ENCODE measurements around the gene SSX2IP.

The SSX2IP gene

DNA sequence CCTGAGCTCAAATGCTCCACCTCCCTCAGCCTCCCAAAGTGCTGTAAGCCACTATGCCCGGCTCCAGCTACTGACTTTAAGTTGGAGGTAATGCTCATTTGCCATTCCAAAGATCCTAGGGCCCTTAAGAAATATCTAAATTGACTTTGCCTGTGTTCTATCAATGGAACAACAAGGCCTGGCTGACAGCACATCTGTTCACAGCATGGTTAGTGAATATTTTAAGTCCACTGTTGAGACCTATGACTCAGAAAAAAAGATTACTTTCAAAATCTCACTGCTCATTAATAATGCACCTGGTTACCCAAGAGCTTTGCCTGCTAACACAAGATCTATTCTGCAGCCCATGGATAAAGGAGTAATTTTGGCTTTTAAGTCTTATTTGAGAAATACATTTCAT is 3.5 kb upstream of the SSX2IP start:
- no peaks in the 10 kb centered on the region for H3K9me3 ChIP-seq (ENCODE audit: control insufficient read depth, low read length)
- no peak overlapping the region for H3K4me3 ChIP-seq (ENCODE audit: insufficient read depth, low read depth, low read length, poor library complexity, severe bottlenecking)
- no peak for DNase-seq
- H3K27me3 ChIP-seq (replicated peaks; ENCODE audit: control insufficient read depth, insufficient read depth, low read length, poor library complexity, severe bottlenecking) = no peaks in the 10 kb centered on the region
- no peaks in the 10 kb centered on the region for H3K36me3 ChIP-seq (ENCODE audit: control insufficient read depth, insufficient read depth, low read length)
- no peak overlapping the region for H3K27ac ChIP-seq (ENCODE audit: insufficient read depth, low read length, poor library complexity, severe bottlenecking)
- peaks cover 22% of the 10 kb centered on the region for H3K4me1 ChIP-seq (ENCODE audit: control insufficient read depth, insufficient read depth, low read length, poor library complexity, severe bottlenecking)

DNA sequence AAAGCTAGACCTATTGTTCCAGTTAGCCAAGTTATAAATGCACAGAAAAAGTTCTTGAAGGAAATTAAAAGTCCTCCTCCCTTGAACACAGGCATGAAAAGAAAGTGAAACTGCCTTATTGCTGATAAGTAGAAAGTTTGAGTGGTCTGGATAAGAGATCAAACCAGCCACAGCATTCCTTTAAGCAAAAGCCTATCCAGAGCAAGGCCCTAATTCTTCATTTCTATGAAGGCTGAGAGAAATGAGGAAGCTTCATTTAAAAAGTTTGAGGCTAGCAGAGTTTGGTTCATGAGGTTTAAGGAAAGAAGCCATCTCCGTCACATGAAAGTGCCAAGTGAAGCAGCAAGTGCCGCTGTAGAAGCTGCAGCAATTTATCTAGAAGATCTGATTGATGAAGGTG is 2.7 kb upstream of the SSX2IP start:
- Histone ChIP-seq H3K27ac (ENCODE audit: insufficient read depth, low read length, poor library complexity, severe bottlenecking) (peak overlapping the region; percentile 74), H3K4me3 (ENCODE audit: insufficient read depth, low read depth, low read length, poor library complexity, severe bottlenecking) (peak overlapping the region; percentile 26)
- no peak for DNase-seq

DNA sequence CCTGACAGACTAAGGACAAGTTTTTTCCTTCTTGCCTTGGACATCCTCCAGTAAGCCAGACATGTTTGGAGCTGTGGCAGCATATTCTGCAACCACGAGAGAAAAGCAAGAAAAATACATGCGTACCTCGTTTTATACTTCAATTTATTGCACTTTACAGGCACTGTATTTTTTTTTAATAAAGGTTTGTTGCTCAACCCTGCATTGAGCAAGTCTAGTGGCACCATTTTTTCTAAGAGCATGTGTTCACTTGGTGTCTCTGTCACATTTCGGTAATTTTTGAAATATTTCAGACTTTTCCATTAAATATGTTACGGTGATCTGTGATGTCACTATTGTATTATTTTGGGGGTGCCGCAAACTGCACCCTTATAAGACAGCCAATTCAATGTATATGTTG is 2.1 kb upstream of the SSX2IP start:
- Histone ChIP-seq H3K27ac (ENCODE audit: insufficient read depth, low read length, poor library complexity, severe bottlenecking) (peak overlapping the region; percentile 74), H3K4me3 (ENCODE audit: insufficient read depth, low read depth, low read length, poor library complexity, severe bottlenecking) (peak overlapping the region; percentile 26), H3K9me3 (ENCODE audit: control insufficient read depth, low read length) (no peaks in the 10 kb centered on the region), H3K4me1 (ENCODE audit: control insufficient read depth, insufficient read depth, low read length, poor library complexity, severe bottlenecking) (peaks cover 22% of the 10 kb centered on the region), H3K36me3 (ENCODE audit: control insufficient read depth, insufficient read depth, low read length) (no peaks in the 10 kb centered on the region), H3K27me3 (replicated peaks; ENCODE audit: control insufficient read depth, insufficient read depth, low read length, poor library complexity, severe bottlenecking) (no peaks in the 10 kb centered on the region)
- no peak for DNase-seq

More for the DNA sequence above, 2.7 kb upstream of the SSX2IP start:
- Histone ChIP-seq H3K4me1 (ENCODE audit: control insufficient read depth, insufficient read depth, low read length, poor library complexity, severe bottlenecking) (peaks cover 22% of the 10 kb centered on the region), H3K36me3 (ENCODE audit: control insufficient read depth, insufficient read depth, low read length) (no peaks in the 10 kb centered on the region), H3K27me3 (replicated peaks; ENCODE audit: control insufficient read depth, insufficient read depth, low read length, poor library complexity, severe bottlenecking) (no peaks in the 10 kb centered on the region), H3K9me3 (ENCODE audit: control insufficient read depth, low read length) (no peaks in the 10 kb centered on the region)

DNA sequence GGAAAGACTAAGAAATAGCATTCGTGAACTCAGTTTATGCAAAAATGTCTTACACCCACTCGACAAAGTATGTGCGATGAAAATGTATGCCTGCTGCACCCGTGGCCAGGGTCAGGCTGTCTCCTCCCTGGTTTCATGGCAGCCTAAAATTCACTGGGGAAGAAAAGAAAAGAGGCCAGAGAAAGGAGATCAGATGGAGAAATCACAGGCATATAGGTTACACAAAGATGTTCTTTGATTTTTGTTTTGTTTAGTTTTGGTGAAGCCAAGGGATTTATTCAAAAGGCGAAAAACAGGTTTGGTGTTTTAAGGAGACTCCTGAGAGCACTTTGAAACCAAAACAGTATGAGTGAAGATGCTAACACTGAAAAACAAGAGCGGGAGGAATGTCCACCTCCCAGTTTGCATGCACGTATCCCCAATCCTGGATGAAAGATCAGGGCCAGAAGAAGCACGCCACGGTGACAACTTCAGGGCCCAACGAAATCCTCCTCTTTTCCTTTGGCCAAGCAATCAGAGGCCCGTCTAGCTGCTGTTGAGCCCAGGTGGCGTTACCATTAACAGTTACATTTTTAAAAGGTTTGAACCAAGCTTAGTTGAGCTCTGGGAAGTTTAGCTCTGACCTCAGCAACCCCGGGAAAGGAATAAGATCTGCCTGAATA is 992 bp upstream of the SSX2IP start:
- no peak for DNase-seq
- H3K27ac ChIP-seq (ENCODE audit: insufficient read depth, low read length, poor library complexity, severe bottlenecking) = peak overlapping the region; percentile 78
- H3K9me3 ChIP-seq (ENCODE audit: control insufficient read depth, low read length) = no peaks in the 10 kb centered on the region
- peak overlapping the region; percentile 79 for H3K4me3 ChIP-seq (ENCODE audit: insufficient read depth, low read depth, low read length, poor library complexity, severe bottlenecking)
- no peaks in the 10 kb centered on the region for H3K27me3 ChIP-seq (replicated peaks; ENCODE audit: control insufficient read depth, insufficient read depth, low read length, poor library complexity, severe bottlenecking)
- H3K36me3 ChIP-seq (ENCODE audit: control insufficient read depth, insufficient read depth, low read length) = no peaks in the 10 kb centered on the region
- H3K4me1 ChIP-seq (ENCODE audit: control insufficient read depth, insufficient read depth, low read length, poor library complexity, severe bottlenecking) = peaks cover 22% of the 10 kb centered on the region

DNA sequence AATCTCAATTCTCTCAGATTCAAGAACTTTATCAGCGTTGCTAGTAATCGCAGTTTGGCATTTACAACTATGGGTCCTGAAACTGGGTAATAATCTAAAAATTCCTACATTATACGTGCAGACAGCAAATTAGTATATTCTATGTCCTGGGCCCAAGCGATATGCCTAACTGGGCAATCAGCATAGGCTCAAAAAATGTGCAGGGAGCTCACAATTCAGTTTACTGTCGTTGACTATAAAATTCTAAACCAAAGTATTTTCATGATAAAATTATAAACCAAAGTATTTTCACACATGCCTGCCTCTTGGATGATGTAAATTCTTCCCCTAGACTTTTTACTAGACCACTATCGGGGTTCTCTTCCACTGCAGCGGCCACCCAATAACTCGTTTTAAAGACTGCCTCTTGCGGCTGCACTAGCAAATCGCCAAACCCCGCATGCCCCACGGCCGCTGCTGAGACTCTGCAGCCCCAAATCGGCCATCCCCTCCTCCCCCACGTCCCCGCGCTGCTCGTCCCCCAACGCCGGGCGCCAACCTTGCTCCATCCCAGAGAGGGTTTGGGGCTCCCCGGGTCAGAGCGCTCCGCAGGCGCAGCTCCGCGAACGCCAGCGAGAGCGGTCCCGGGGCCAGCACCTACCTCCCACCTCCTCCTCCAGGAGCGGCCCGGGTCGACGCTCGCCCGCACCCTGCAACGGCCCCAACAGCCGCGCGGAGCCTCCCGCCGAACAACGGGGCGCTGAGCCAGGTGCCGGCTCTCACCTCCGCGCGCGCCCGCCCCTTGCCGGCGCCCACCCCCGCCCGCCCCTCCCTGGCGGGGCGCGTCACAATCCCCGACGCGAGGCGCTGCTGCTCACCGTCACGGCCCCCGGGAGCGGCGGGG is 506 bp downstream of the SSX2IP start:
- peak overlapping the region; percentile 79 for H3K4me3 ChIP-seq (ENCODE audit: insufficient read depth, low read depth, low read length, poor library complexity, severe bottlenecking)
- no peak for DNase-seq
- H3K4me1 ChIP-seq (ENCODE audit: control insufficient read depth, insufficient read depth, low read length, poor library complexity, severe bottlenecking) = peaks cover 22% of the 10 kb centered on the region

DNA sequence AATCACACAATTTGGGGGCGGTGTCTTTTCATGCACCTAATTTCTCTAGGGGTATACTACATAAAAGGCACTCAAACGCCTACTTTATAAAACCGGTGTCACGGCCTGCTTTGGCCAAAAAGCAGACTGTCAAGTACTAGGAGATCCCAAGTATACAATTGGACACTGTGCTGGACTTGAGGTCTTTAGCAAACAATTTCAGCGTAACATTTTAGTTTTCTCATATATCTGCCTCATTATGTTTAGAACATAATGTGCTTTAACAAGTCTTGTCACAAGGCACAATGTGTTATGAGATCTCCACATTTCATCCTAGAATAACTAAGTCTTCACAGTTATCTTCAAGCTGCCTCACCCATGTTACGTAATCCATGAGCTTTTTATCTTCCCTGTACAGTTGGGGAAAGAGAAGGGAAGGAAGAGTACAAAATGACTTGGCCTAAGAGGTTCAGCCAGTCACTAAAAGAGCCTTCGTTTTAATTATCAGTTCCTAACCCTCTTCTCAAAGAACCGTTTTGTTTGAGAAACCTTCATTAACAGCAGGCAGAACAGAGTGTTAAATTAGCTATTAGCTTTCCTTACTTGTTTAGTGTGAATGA is 1.7 kb downstream of the SSX2IP start:
- H3K4me1 ChIP-seq (ENCODE audit: control insufficient read depth, insufficient read depth, low read length, poor library complexity, severe bottlenecking) = peaks cover 22% of the 10 kb centered on the region
- no peaks in the 10 kb centered on the region for H3K36me3 ChIP-seq (ENCODE audit: control insufficient read depth, insufficient read depth, low read length)
- no peaks in the 10 kb centered on the region for H3K9me3 ChIP-seq (ENCODE audit: control insufficient read depth, low read length)
- DNase-seq = no peak
- no peak overlapping the region for H3K27ac ChIP-seq (ENCODE audit: insufficient read depth, low read length, poor library complexity, severe bottlenecking)
- H3K27me3 ChIP-seq (replicated peaks; ENCODE audit: control insufficient read depth, insufficient read depth, low read length, poor library complexity, severe bottlenecking) = no peaks in the 10 kb centered on the region
- no peak overlapping the region for H3K4me3 ChIP-seq (ENCODE audit: insufficient read depth, low read depth, low read length, poor library complexity, severe bottlenecking)

More for the DNA sequence above, 506 bp downstream of the SSX2IP start:
- H3K27me3 ChIP-seq (replicated peaks; ENCODE audit: control insufficient read depth, insufficient read depth, low read length, poor library complexity, severe bottlenecking) = no peaks in the 10 kb centered on the region
- H3K9me3 ChIP-seq (ENCODE audit: control insufficient read depth, low read length) = no peaks in the 10 kb centered on the region
- H3K36me3 ChIP-seq (ENCODE audit: control insufficient read depth, insufficient read depth, low read length) = no peaks in the 10 kb centered on the region
- peak overlapping the region; percentile 78 for H3K27ac ChIP-seq (ENCODE audit: insufficient read depth, low read length, poor library complexity, severe bottlenecking)

DNA sequence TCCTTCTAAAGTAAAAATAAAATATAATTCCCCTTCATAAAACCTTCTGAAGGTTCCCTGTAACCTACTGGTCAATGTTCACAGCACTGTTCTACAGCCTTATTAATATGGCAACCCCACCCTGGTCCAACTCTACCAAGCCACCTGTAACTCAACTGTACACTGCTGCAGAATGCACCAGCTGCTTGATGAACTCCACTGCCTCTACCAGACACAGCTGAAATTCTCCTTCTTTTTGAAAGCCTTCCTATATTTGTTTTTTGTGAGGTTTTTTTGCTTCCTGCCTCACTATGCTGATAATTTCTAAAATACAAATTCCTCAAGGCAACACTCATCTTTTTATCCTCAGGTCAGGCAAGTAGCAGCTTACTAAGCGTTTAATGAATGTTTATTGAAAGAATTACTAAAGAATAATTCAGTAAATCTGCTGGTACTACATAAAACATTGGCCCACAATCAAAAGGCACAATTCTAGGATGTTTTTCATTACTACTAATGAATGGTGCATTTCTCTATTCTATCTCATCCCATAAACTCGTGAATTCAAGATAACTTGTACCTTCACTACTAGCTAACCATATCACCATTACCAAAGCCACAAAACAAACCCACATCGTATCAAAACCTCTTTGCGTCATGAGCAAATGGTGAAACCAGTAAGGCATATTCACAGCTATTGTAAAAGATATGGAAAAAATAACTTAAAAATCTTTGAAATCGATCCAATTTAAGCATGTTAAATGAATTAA is 2.4 kb downstream of the SSX2IP start:
- no peak for DNase-seq

DNA sequence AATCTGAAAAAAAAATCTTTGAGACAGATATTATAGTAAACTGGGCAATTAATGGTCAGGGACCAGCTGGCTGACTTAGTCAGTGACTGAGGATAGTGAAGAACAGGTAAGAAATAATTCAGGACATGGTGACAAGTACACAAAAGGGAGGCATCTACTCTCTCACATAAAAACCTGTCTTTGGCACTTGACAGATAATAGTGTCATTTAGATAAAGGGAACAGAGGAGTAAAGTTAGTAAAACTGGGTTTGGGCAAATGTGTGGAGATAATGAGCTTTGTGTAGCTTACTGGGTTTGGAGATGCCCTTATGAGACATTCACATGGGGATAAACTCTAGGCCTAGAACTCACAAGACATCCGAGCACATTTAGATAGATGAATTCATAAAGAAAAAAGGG is 4.0 kb downstream of the SSX2IP start:
- Histone ChIP-seq H3K36me3 (ENCODE audit: control insufficient read depth, insufficient read depth, low read length) (no peaks in the 10 kb centered on the region), H3K27me3 (replicated peaks; ENCODE audit: control insufficient read depth, insufficient read depth, low read length, poor library complexity, severe bottlenecking) (no peaks in the 10 kb centered on the region), H3K9me3 (ENCODE audit: control insufficient read depth, low read length) (no peaks in the 10 kb centered on the region), H3K4me1 (ENCODE audit: control insufficient read depth, insufficient read depth, low read length, poor library complexity, severe bottlenecking) (peaks cover 13% of the 10 kb centered on the region), H3K4me3 (ENCODE audit: insufficient read depth, low read depth, low read length, poor library complexity, severe bottlenecking) (no peak overlapping the region), H3K27ac (ENCODE audit: insufficient read depth, low read length, poor library complexity, severe bottlenecking) (no peak overlapping the region)
- no peak for DNase-seq

More for the DNA sequence above, 2.4 kb downstream of the SSX2IP start:
- peaks cover 22% of the 10 kb centered on the region for H3K4me1 ChIP-seq (ENCODE audit: control insufficient read depth, insufficient read depth, low read length, poor library complexity, severe bottlenecking)
- no peak overlapping the region for H3K27ac ChIP-seq (ENCODE audit: insufficient read depth, low read length, poor library complexity, severe bottlenecking)
- H3K4me3 ChIP-seq (ENCODE audit: insufficient read depth, low read depth, low read length, poor library complexity, severe bottlenecking) = no peak overlapping the region
- H3K27me3 ChIP-seq (replicated peaks; ENCODE audit: control insufficient read depth, insufficient read depth, low read length, poor library complexity, severe bottlenecking) = no peaks in the 10 kb centered on the region
- no peaks in the 10 kb centered on the region for H3K36me3 ChIP-seq (ENCODE audit: control insufficient read depth, insufficient read depth, low read length)
- H3K9me3 ChIP-seq (ENCODE audit: control insufficient read depth, low read length) = no peaks in the 10 kb centered on the region

DNA sequence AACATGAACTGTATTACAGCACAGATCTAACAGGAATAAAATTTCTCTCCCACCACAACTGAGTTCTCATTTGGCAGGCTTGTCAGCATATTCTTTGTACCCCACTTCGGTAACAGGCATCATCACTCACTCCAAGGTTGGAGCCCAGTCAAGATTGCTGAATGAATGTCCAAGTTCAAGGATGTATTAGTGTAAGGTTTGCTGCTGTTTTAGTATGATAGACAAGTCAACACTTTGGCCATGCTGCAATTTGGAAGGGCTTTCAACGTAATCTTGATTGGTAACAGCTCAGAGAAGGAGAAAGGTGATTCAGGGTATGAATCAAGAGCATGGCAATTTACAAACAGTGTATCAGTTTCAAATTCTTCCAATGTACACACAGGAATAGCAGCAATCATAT is 6.8 kb downstream of the SSX2IP start:
- no peaks in the 10 kb centered on the region for H3K9me3 ChIP-seq (ENCODE audit: control insufficient read depth, low read length)
- no peak overlapping the region for H3K27ac ChIP-seq (ENCODE audit: insufficient read depth, low read length, poor library complexity, severe bottlenecking)
- no peaks in the 10 kb centered on the region for H3K27me3 ChIP-seq (replicated peaks; ENCODE audit: control insufficient read depth, insufficient read depth, low read length, poor library complexity, severe bottlenecking)
- H3K4me3 ChIP-seq (ENCODE audit: insufficient read depth, low read depth, low read length, poor library complexity, severe bottlenecking) = no peak overlapping the region
- no peak for DNase-seq
- H3K4me1 ChIP-seq (ENCODE audit: control insufficient read depth, insufficient read depth, low read length, poor library complexity, severe bottlenecking) = no peaks in the 10 kb centered on the region
- no peaks in the 10 kb centered on the region for H3K36me3 ChIP-seq (ENCODE audit: control insufficient read depth, insufficient read depth, low read length)

Measured in effector memory CD4-positive, alpha-beta T cell (primary cell).